H1 (cell line): ENCODE results near the gene SLC24A3. TPM values are rescaled to one million over a fixed set of nuclear protein-coding genes. Genes with fewer than 3 reads are reported as not detected.

Experiments
- CTCF ChIA-PET: fragments of 300-600 bp; sonication (Branson Sonifier 250); formaldehyde crosslinking; loops from one replicate; lab custom pipeline; 2021; ENCODE audit not compliant: partially characterized antibody; lab: Charles Lee
- POLR2A ChIA-PET: fragments of 300-600 bp; sonication (Branson Sonifier 250); formaldehyde crosslinking; loops from one replicate; lab custom pipeline; 2021; ENCODE audit warnings: inconsistent platforms; ENCODE audit not compliant: partially characterized antibody; lab: Charles Lee
- DNase-seq, 2 experiments: peaks; one replicate each; pipeline versions ENCODE4 v3.0.0 to v3.0.0-alpha.2; 2010 to 2022; ENCODE audit warnings: low spot score in 2 of 2, low read depth in 1 of 2, mixed read lengths in 1 of 2
- FAIRE-seq: peaks from 2 replicates; lab custom pipeline; 2011; peaks lifted over from hg19 to GRCh38; lab: Jason Lieb, UNC
- H2AFZ ChIP-seq: 2 replicates; pipeline ENCODE4 v1.8.1; 2012; ENCODE audit warnings: low read length, inconsistent platforms
- H2AK5ac ChIP-seq: 2 replicates; pipeline ENCODE4 v1.6.1; 2013; ENCODE audit warnings: low read depth, low read length
- H2BK120ac ChIP-seq: replicated peaks from 2 replicates; pipeline ENCODE3; 2013; ENCODE audit warnings: low read depth, low read length, inconsistent platforms
- H2BK12ac ChIP-seq: 2 replicates; pipeline ENCODE4 v1.6.1; 2013; ENCODE audit warnings: low read depth, low read length
- H2BK15ac ChIP-seq: 2 replicates; pipeline ENCODE4 v1.6.1; 2013; ENCODE audit warnings: low read length
- H2BK20ac ChIP-seq: 2 replicates; pipeline ENCODE4 v1.6.1; 2013; ENCODE audit warnings: low read length
- H2BK5ac ChIP-seq: 2 replicates; pipeline ENCODE4 v1.6.1; 2013; ENCODE audit warnings: low read depth, low read length
- H3K14ac ChIP-seq: 2 replicates; pipeline ENCODE4 v1.6.1; 2013; ENCODE audit warnings: inconsistent platforms; ENCODE audit not compliant: insufficient read length
- H3K18ac ChIP-seq: 2 replicates; pipeline ENCODE4 v1.6.1; 2013; ENCODE audit warnings: low read length; ENCODE audit errors: extremely low read depth
- H3K23ac ChIP-seq: 2 replicates; pipeline ENCODE4 v1.6.1; 2013; ENCODE audit warnings: inconsistent platforms; ENCODE audit not compliant: insufficient read length
- H3K23me2 ChIP-seq: 2 replicates; pipeline ENCODE4 v1.6.1; 2013; ENCODE audit warnings: low read depth, low read length
- H3K27ac ChIP-seq: 2 replicates; pipeline ENCODE4 v1.6.1; 2011; ENCODE audit warnings: low read depth, low read length, inconsistent platforms
- H3K27me3 ChIP-seq, 4 experiments: replicated peaks in 1 of 4; 1 replicate in 1 of 4; 2 replicates in 3 of 4; pipeline versions ENCODE4 v1.6.1 to v1.8.1; 2011 to 2013; ENCODE audit warnings: low read length in 3 of 4, mild to moderate bottlenecking in 3 of 4, inconsistent platforms in 2 of 4, mixed read lengths in 2 of 4, moderate library complexity in 1 of 4; ENCODE audit not compliant: control insufficient read depth in 3 of 4, insufficient read depth in 3 of 4; ENCODE audit errors: extremely low read depth in 1 of 4
- H3K36me3 ChIP-seq, 4 experiments: 2 replicates each; pipeline versions ENCODE4 v1.6.1 to v1.8.1; 2011 to 2013; ENCODE audit warnings: mild to moderate bottlenecking in 4 of 4, low read length in 3 of 4, moderate library complexity in 2 of 4, control low read depth in 1 of 4, inconsistent platforms in 1 of 4; ENCODE audit not compliant: insufficient read depth in 4 of 4, control insufficient read depth in 2 of 4
- H3K4ac ChIP-seq: replicated peaks from 2 replicates; pipeline ENCODE3; 2013; ENCODE audit warnings: low read length, low read depth, mixed read lengths, inconsistent platforms; ENCODE audit not compliant: insufficient read length
- H3K4me1 ChIP-seq, 4 experiments: replicated peaks in 1 of 4; 1 replicate in 1 of 4; 2 replicates in 3 of 4; pipeline versions ENCODE4 v1.6.1 to v1.8.1; 2011 to 2013; ENCODE audit warnings: low read length in 3 of 4, inconsistent platforms in 2 of 4, mixed read lengths in 1 of 4; ENCODE audit not compliant: insufficient read depth in 4 of 4, control insufficient read depth in 3 of 4
- H3K4me2 ChIP-seq, 2 experiments: 2 replicates each; pipeline versions ENCODE4 v1.6.1 to v1.8.1; 2011 to 2013; ENCODE audit warnings: low read depth in 2 of 2, low read length in 2 of 2, control low read depth in 1 of 2, inconsistent platforms in 1 of 2, mild to moderate bottlenecking in 1 of 2; ENCODE audit not compliant: insufficient read depth in 1 of 2
- H3K4me3 ChIP-seq, 4 experiments: fragments of 200-600, 300-600 bp in 1 of 4; sonication (generic), shearing (Covaris generic), sonication (Bioruptor Twin) in 1 of 4; 2 replicates each; pipeline versions ENCODE4 v1.5.1 to v1.8.1; 2011 to 2016; ENCODE audit warnings: low read length in 4 of 4, low read depth in 3 of 4, control low read depth in 2 of 4, inconsistent platforms in 2 of 4, mild to moderate bottlenecking in 2 of 4, mixed read lengths in 1 of 4, moderate library complexity in 1 of 4; ENCODE audit not compliant: insufficient read depth in 2 of 4; ENCODE audit errors: extremely low read depth in 1 of 4
- H3K56ac ChIP-seq: replicated peaks from 2 replicates; pipeline ENCODE3; 2013; ENCODE audit warnings: low read depth, mild to moderate bottlenecking, mixed read lengths, low read length, inconsistent platforms; ENCODE audit not compliant: insufficient read length
- H3K79me1 ChIP-seq: 2 replicates; pipeline ENCODE4 v1.6.1; 2013; ENCODE audit warnings: low read depth, low read length, control low read depth
- H3K79me2 ChIP-seq, 2 experiments: 2 replicates each; pipeline versions ENCODE4 v1.6.1 to v1.8.1; 2012 to 2013; ENCODE audit warnings: low read length in 2 of 2, mild to moderate bottlenecking in 2 of 2, inconsistent platforms in 1 of 2; ENCODE audit not compliant: insufficient read depth in 2 of 2, control insufficient read depth in 1 of 2
- H3K9ac ChIP-seq, 4 experiments: replicated peaks in 1 of 4; 1 replicate in 1 of 4; 2 replicates in 3 of 4; pipeline versions ENCODE4 v1.6.1 to v1.8.1; 2011 to 2013; ENCODE audit warnings: low read depth in 3 of 4, low read length in 3 of 4, control low read depth in 2 of 4, mild to moderate bottlenecking in 2 of 4, moderate library complexity in 2 of 4, inconsistent platforms in 1 of 4; ENCODE audit errors: extremely low read depth in 1 of 4
- H3K9me3 ChIP-seq, 2 experiments: 2 replicates each; pipeline versions ENCODE4 v1.6.1 to v1.8.1; 2012 to 2013; ENCODE audit warnings: mild to moderate bottlenecking in 2 of 2, moderate library complexity in 2 of 2, control low read depth in 1 of 2, inconsistent platforms in 1 of 2, low read depth in 1 of 2, low read length in 1 of 2, mixed read lengths in 1 of 2; ENCODE audit not compliant: insufficient read depth in 2 of 2
- H4K20me1 ChIP-seq, 2 experiments: replicated peaks in 1 of 2; 2 replicates each; pipeline versions ENCODE3 to v1.8.1; 2011 to 2013; ENCODE audit warnings: inconsistent platforms in 2 of 2, low read length in 2 of 2, mild to moderate bottlenecking in 1 of 2; ENCODE audit not compliant: insufficient read depth in 2 of 2, control insufficient read depth in 1 of 2
- H4K5ac ChIP-seq: 2 replicates; pipeline ENCODE4 v1.6.1; 2013; ENCODE audit warnings: low read length, low read depth, mixed read lengths, inconsistent platforms; ENCODE audit not compliant: insufficient read length
- H4K8ac ChIP-seq: 2 replicates; pipeline ENCODE4 v1.8.0; 2013; ENCODE audit warnings: mild to moderate bottlenecking, moderate library complexity, low read length, inconsistent platforms; ENCODE audit not compliant: insufficient read depth; ENCODE audit errors: extremely low read depth
- H4K91ac ChIP-seq: replicated peaks from 2 replicates; pipeline ENCODE3; 2013; ENCODE audit warnings: low read length, mixed read lengths, inconsistent platforms; ENCODE audit not compliant: insufficient read length
- CTCF ChIP-seq, 3 experiments: IDR thresholded peaks; 1 replicate in 2 of 3; 2 replicates in 1 of 3; pipeline versions ENCODE4 v1.5.1 to v1.6.1; 2011; ENCODE audit warnings: low read length in 3 of 3, mild to moderate bottlenecking in 3 of 3, inconsistent platforms in 2 of 3, low read depth in 1 of 3, moderate library complexity in 1 of 3; ENCODE audit not compliant: insufficient read depth in 1 of 3; ENCODE audit errors: control extremely low read depth in 1 of 3
- KDM1A ChIP-seq: fragments of 200-600, 300-600 bp; sonication (generic); IDR thresholded peaks from 2 replicates; pipeline ENCODE4 v1.7.1; 2016; ENCODE audit warnings: mild to moderate bottlenecking, low read length, borderline replicate concordance
- MAFK ChIP-seq: IDR thresholded peaks from 2 replicates; pipeline ENCODE4 v1.6.1; 2012; ENCODE audit warnings: low read depth, mild to moderate bottlenecking, improper control_type of control experiment, low read length
- PHF8 ChIP-seq: fragments of 200-600 bp; sonication (generic); conservative IDR thresholded peaks from 2 replicates; pipeline ENCODE4 v1.7.1; 2012; ENCODE audit warnings: low read depth, mild to moderate bottlenecking, inconsistent platforms, low read length, moderate library complexity
- RXRA ChIP-seq: IDR thresholded peaks from 2 replicates; pipeline ENCODE4 v1.6.1; 2011; ENCODE audit warnings: low read depth, mild to moderate bottlenecking, low read length, moderate library complexity; ENCODE audit not compliant: insufficient read depth
- SIX5 ChIP-seq: IDR thresholded peaks from 2 replicates; pipeline ENCODE4 v1.6.1; 2011; ENCODE audit warnings: mild to moderate bottlenecking, low read depth, low read length
- SUZ12 ChIP-seq: fragments of 200-600 bp; sonication (generic); IDR thresholded peaks from 2 replicates; pipeline ENCODE4 v1.6.1; 2012; ENCODE audit warnings: mild to moderate bottlenecking, inconsistent platforms, low read length, moderate library complexity, mixed read lengths
- TAF1 ChIP-seq: IDR thresholded peaks from 2 replicates; pipeline ENCODE4 v1.6.1; 2011; ENCODE audit warnings: mild to moderate bottlenecking, low read depth, low read length
- TEAD4 ChIP-seq: IDR thresholded peaks from 2 replicates; pipeline ENCODE4 v1.6.1; 2012; ENCODE audit warnings: low read depth, low read length, inconsistent platforms, mixed read lengths
- polyA plus RNA-seq, 7 experiments: library from polyadenylated mRNA; depleted of rRNA in 3 of 7; stranded (reverse) in 5 of 7; unstranded in 2 of 7; fragments of >200 nt in 5 of 7; fragments of 200-250 nt in 2 of 7; gene quantifications; 1 replicate in 5 of 7; 2 replicates in 1 of 7; 4 replicates in 1 of 7; pipeline versions ENCODE4 v1.2.1 to v1.2.3, GENCODE V29; 2011 to 2013; ENCODE audit warnings: missing spikeins in 2 of 7, mixed read lengths in 2 of 7
- total RNA-seq: library from RNA; stranded (reverse); fragmentation: NEBNext Ultra II Directional; extraction: Animal tissue kit (Norgen Biotek cat#: 25700); gene quantifications from 2 replicates; pipeline ENCODE4 v1.2.1, GENCODE V29; 2021
- TF ChIP-seq, protein P1 (sequence below): IDR thresholded peaks from 2 replicates; pipeline ENCODE4 v1.6.1; 2012; ENCODE audit warnings: low read length, inconsistent platforms

Gene SLC24A3
- total and polyA plus RNA-seq, 2 of the 8 experiments (the other 6 are each of a cell fraction or from before 2014, with no cell fraction given), result 4.5 to 6.3 TPM

DNA sequence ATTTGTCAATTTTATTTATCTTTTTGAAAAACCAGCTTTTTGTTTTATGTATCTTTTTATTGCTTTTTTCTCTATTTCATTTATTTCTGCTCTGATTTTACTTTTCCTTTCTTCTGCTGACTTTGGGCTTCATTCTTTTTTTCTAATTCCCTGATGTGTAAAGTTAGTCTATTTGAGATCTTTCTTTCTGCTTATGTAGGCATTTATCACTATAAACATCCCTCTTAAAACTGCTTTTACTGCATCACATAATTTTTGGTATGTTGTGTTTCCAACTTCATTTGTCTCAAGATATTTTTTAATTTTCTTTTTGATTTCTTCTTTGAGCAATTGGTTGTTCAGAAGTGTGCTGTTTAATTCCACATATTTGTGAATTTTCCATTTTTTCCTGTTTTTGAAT lies 174.8 kb downstream of the SLC24A3 start:
- Histone ChIP-seq H3K4ac (no peak overlapping the region), H3K4me3 (no peak overlapping the region), H3K27ac (no peak overlapping the region), H3K9ac (no peak overlapping the region), H3K18ac (no peak overlapping the region), H2BK15ac (no peak overlapping the region), H4K91ac (no peak overlapping the region), H3K27me3 (no peaks in the 10 kb centered on the region), H2BK5ac (no peak overlapping the region), H3K4me1 (no peaks in the 10 kb centered on the region), H3K14ac (no peak overlapping the region), H3K56ac (no peak overlapping the region), H3K36me3 (no peaks in the 10 kb centered on the region), H3K79me2 (no peaks in the 10 kb centered on the region), H3K23me2 (no peaks in the 10 kb centered on the region), H3K4me2 (no peak overlapping the region), H3K79me1 (no peaks in the 10 kb centered on the region), H2BK20ac (no peak overlapping the region), H3K23ac (no peak overlapping the region), H3K9me3 (no peaks in the 10 kb centered on the region), H2BK12ac (no peak overlapping the region), H2BK120ac (no peak overlapping the region), H4K5ac (no peak overlapping the region), H4K8ac (no peak overlapping the region), H2AFZ (no peak overlapping the region), H2AK5ac (no peak overlapping the region), H4K20me1 (no peaks in the 10 kb centered on the region)
- ChIA-PET POLR2A (no interaction called here), CTCF (no interaction called here)
- FAIRE-seq, result no peak
- no peak for DNase-seq
- TF ChIP-seq TAF1 (no peak), MAFK (no peak), SUZ12 (no peak), TEAD4 (no peak), PHF8 (no peak), CTCF (IDR thresholded peaks at IDR 0.05; ENCODE audit: control extremely low read depth in 1 of 3, insufficient read depth in 1 of 3, low read depth in 1 of 3, low read length in 3 of 3) (no peak), RXRA (no peak), KDM1A (no peak), SIX5 (no peak)
- TF ChIP-seq, protein P1, sequence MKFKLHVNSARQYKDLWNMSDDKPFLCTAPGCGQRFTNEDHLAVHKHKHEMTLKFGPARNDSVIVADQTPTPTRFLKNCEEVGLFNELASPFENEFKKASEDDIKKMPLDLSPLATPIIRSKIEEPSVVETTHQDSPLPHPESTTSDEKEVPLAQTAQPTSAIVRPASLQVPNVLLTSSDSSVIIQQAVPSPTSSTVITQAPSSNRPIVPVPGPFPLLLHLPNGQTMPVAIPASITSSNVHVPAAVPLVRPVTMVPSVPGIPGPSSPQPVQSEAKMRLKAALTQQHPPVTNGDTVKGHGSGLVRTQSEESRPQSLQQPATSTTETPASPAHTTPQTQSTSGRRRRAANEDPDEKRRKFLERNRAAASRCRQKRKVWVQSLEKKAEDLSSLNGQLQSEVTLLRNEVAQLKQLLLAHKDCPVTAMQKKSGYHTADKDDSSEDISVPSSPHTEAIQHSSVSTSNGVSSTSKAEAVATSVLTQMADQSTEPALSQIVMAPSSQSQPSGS, result no peak
